Vagina (tissue), 2 donors: ENCODE measurements around the gene MST1R. TPM values are rescaled to one million over a fixed set of nuclear protein-coding genes. Genes with fewer than 3 reads are reported as not detected.

Source experiments
- DNase-seq, 2 donors: peaks; one replicate each; pipeline ENCODE4 v3.0.0-alpha.2; 2017; ENCODE audit errors: extremely low spot score in 2 of 2
- H3K27ac ChIP-seq: fragments of 200-600 bp; sonication (generic); one replicate; pipeline ENCODE4 v1.5.1; 2019
- H3K27me3 ChIP-seq: fragments of 200-600 bp; sonication (generic); one replicate; pipeline ENCODE4 v1.5.1; 2019
- H3K36me3 ChIP-seq, 2 donors: fragments of 200-600 bp; sonication (generic); one replicate each; pipeline ENCODE4 v1.5.1; 2017 to 2019
- H3K4me1 ChIP-seq: fragments of 200-600 bp; sonication (generic); one replicate; pipeline ENCODE4 v1.5.1; 2019
- H3K4me3 ChIP-seq, 2 donors: fragments of 200-600 bp; sonication (generic); 1 replicate in 1 of 2; 2 replicates in 1 of 2; pipeline ENCODE4 v1.5.1; 2016 to 2019
- H3K9me3 ChIP-seq: fragments of 200-600 bp; sonication (generic); one replicate; pipeline ENCODE4 v1.5.1; 2019
- POLR2A ChIP-seq, 2 donors: fragments of 450-650 bp; IDR thresholded peaks; one replicate each; pipeline ENCODE4 v1.6.1; 2017; ENCODE audit warnings: antibody characterized with exemption in 2 of 2, mild to moderate bottlenecking in 2 of 2, moderate library complexity in 2 of 2
- POLR2AphosphoS5 ChIP-seq, 2 donors: sonication (generic); formaldehyde crosslinking; IDR thresholded peaks; one replicate each; pipeline ENCODE4 v1.9.0; 2017; ENCODE audit warnings: antibody characterized with exemption in 2 of 2, mild to moderate bottlenecking in 2 of 2, low read depth in 1 of 2; ENCODE audit not compliant: insufficient read depth in 1 of 2
- intact Hi-C: fragments of 100-400 bp; cut with DNase I; formaldehyde crosslinking; loops from one replicate; pipeline ENCODE4 v1.15.1; 2023
- total RNA-seq: library from RNA; depleted of rRNA; stranded (reverse); fragments of >200 nt; gene quantifications from one replicate; pipeline ENCODE4 v1.2.3, GENCODE V29; 2016
- TF ChIP-seq, protein P1 (sequence below), 3 experiments: fragments of 450-650 bp in 2 of 3; fragments of 200-600 bp in 1 of 3; sonication (generic) in 1 of 3; IDR thresholded peaks; one replicate each; pipeline ENCODE4 v1.5.1; 2017 to 2019; ENCODE audit warnings: antibody characterized with exemption in 3 of 3, mild to moderate bottlenecking in 2 of 3, moderate library complexity in 2 of 3

MST1R gene
- total RNA-seq, 1 donor from 2014 or later = 38.1 TPM

GRCh38 chr3:49842843-49843517 lies 60.7 kb downstream of the MST1R start:
- H3K9me3 ChIP-seq = no peaks in the 10 kb centered on the region
- H3K36me3 ChIP-seq = no peaks in the 10 kb centered on the region
- no peak overlapping the region for H3K27ac ChIP-seq
- intact Hi-C loops = loop anchor here (5.0 to 10.0 kb wide), 2 partner anchors 41 to 118 kb away; partner anchors contain the start of genes GMPPB and INKA1
- H3K4me3 ChIP-seq = no peak overlapping the region
- DNase-seq = no peak
- peaks cover 6% of the 10 kb centered on the region for H3K4me1 ChIP-seq
- TF ChIP-seq POLR2AphosphoS5 (IDR thresholded peaks at IDR 0.05; ENCODE audit: insufficient read depth in 1 of 2, low read depth in 1 of 2) (no peak), POLR2A (IDR thresholded peaks at IDR 0.05) (no peak)
- TF ChIP-seq, protein P1, sequence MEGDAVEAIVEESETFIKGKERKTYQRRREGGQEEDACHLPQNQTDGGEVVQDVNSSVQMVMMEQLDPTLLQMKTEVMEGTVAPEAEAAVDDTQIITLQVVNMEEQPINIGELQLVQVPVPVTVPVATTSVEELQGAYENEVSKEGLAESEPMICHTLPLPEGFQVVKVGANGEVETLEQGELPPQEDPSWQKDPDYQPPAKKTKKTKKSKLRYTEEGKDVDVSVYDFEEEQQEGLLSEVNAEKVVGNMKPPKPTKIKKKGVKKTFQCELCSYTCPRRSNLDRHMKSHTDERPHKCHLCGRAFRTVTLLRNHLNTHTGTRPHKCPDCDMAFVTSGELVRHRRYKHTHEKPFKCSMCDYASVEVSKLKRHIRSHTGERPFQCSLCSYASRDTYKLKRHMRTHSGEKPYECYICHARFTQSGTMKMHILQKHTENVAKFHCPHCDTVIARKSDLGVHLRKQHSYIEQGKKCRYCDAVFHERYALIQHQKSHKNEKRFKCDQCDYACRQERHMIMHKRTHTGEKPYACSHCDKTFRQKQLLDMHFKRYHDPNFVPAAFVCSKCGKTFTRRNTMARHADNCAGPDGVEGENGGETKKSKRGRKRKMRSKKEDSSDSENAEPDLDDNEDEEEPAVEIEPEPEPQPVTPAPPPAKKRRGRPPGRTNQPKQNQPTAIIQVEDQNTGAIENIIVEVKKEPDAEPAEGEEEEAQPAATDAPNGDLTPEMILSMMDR (IDR thresholded peaks at IDR 0.05) = no peak
- H3K27me3 ChIP-seq = no peaks in the 10 kb centered on the region

DNA sequence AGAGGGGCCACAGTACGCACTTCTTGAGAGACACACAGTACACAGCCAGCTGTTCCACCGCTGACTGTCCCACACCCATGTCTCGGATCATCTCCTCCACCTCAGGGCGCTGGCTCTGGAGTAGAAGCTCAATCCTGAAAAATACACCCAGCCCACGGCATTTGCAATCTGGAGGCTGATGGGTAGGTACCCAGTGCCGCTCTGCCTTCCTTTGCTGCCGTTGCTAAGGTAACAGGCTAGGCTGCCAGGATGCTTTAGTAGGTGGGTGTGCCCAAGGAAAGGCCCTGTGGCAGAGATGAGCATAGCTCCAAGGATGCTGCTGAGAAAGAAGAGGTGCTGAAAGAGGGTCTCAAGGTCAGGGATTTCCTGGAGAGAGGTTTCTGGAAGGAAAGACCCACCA lies 61.9 kb downstream of the MST1R start:
- intact Hi-C loops = loop anchor here (5.0 to 10.0 kb wide), 2 partner anchors 40 to 117 kb away; partner anchors contain the start of genes GMPPB and INKA1
- peaks cover 6% of the 10 kb centered on the region for H3K4me1 ChIP-seq
- no peaks in the 10 kb centered on the region for H3K27me3 ChIP-seq
- H3K36me3 ChIP-seq = no peaks in the 10 kb centered on the region
- no peak overlapping the region for H3K27ac ChIP-seq
- no peak overlapping the region for H3K4me3 ChIP-seq
- no peak for DNase-seq
- TF ChIP-seq POLR2AphosphoS5 (IDR thresholded peaks at IDR 0.05; ENCODE audit: insufficient read depth in 1 of 2, low read depth in 1 of 2) (no peak), POLR2A (IDR thresholded peaks at IDR 0.05) (no peak)
- TF ChIP-seq, protein P1 (IDR thresholded peaks at IDR 0.05) = no peak
- no peaks in the 10 kb centered on the region for H3K9me3 ChIP-seq

DNA sequence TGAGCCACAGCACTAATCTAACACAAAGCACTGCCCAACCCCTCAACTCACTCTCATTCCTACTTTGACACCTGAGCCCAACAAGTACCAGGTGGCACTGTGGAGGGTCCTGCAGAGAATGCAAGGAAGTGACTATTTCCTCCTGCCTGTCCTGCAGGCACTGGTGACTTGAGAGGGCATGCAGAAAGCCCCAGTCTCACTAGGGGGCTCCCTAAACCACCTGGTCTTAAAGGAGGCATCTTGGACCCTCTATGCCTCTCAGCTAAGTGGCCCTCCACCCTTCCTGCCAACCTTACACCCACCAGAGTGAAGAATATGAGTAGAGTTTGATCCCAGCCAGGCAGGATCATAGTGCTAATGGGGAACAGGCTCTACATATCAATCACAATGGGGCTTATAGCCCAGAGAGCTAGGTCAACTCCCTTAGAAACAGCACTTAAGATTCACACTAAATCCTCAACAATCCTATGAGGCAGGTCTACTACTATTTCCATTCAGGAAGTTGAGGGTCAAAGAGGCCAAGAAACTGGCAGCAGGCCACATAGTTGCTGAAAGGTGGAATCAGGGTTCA lies 62.5 kb downstream of the MST1R start:
- Histone ChIP-seq H3K9me3 (no peaks in the 10 kb centered on the region), H3K4me3 (no peak overlapping the region), H3K36me3 (no peaks in the 10 kb centered on the region), H3K27me3 (no peaks in the 10 kb centered on the region), H3K4me1 (peaks cover 6% of the 10 kb centered on the region), H3K27ac (no peak overlapping the region)
- TF ChIP-seq, protein P1 (IDR thresholded peaks at IDR 0.05) = no peak
- TF ChIP-seq POLR2AphosphoS5 (IDR thresholded peaks at IDR 0.05; ENCODE audit: insufficient read depth in 1 of 2, low read depth in 1 of 2) (no peak), POLR2A (IDR thresholded peaks at IDR 0.05) (no peak)
- no peak for DNase-seq
- intact Hi-C loops = loop anchor here (5.0 to 10.0 kb wide), 2 partner anchors 39 to 116 kb away; partner anchors contain the start of genes GMPPB and INKA1

- intact Hi-C loops = loop anchor here (5.0 to 10.0 kb wide), 2 partner anchors 38 to 116 kb away; partner anchors contain the start of genes GMPPB and INKA1
Observed at GRCh38 chr3:49840388-49840787, 63.3 kb downstream of the MST1R start.

More at GRCh38 chr3:49840388-49840787, 63.3 kb downstream of the MST1R start:
- H3K27ac ChIP-seq = no peak overlapping the region
- DNase-seq = no peak
- no peaks in the 10 kb centered on the region for H3K9me3 ChIP-seq
- H3K4me3 ChIP-seq = no peak overlapping the region
- H3K4me1 ChIP-seq = peaks cover 6% of the 10 kb centered on the region
- TF ChIP-seq POLR2AphosphoS5 (IDR thresholded peaks at IDR 0.05; ENCODE audit: insufficient read depth in 1 of 2, low read depth in 1 of 2) (no peak), POLR2A (IDR thresholded peaks at IDR 0.05) (no peak)
- TF ChIP-seq, protein P1 (IDR thresholded peaks at IDR 0.05) = no peak
- H3K36me3 ChIP-seq = no peaks in the 10 kb centered on the region
- H3K27me3 ChIP-seq = no peaks in the 10 kb centered on the region
